T-helper 1 cell treated with Interleukin-12 subunit alpha and Interleukin-12 subunit beta and Interleukin-4 antibody, amounts not matched to agents 30 ng/mL and 1 ng/mL, for 36 hours (primary cell): ENCODE data around the gene MCM7. TPM values are rescaled to one million over a fixed set of nuclear protein-coding genes. Genes with fewer than 3 reads are reported as not detected.

ENCODE experiments used
- intact Hi-C: fragments of 100-400 bp; cut with micrococcal nuclease; formaldehyde crosslinking; loops from one replicate; pipeline ENCODE4 v1.15.1; 2024
- total RNA-seq: library from RNA; stranded (reverse); gene quantifications from 2 replicates; pipeline ENCODE4 v1.2.3, GENCODE V29; 2022

MCM7 gene
- total RNA-seq, 1 donor from 2014 or later: 257 TPM

DNA sequence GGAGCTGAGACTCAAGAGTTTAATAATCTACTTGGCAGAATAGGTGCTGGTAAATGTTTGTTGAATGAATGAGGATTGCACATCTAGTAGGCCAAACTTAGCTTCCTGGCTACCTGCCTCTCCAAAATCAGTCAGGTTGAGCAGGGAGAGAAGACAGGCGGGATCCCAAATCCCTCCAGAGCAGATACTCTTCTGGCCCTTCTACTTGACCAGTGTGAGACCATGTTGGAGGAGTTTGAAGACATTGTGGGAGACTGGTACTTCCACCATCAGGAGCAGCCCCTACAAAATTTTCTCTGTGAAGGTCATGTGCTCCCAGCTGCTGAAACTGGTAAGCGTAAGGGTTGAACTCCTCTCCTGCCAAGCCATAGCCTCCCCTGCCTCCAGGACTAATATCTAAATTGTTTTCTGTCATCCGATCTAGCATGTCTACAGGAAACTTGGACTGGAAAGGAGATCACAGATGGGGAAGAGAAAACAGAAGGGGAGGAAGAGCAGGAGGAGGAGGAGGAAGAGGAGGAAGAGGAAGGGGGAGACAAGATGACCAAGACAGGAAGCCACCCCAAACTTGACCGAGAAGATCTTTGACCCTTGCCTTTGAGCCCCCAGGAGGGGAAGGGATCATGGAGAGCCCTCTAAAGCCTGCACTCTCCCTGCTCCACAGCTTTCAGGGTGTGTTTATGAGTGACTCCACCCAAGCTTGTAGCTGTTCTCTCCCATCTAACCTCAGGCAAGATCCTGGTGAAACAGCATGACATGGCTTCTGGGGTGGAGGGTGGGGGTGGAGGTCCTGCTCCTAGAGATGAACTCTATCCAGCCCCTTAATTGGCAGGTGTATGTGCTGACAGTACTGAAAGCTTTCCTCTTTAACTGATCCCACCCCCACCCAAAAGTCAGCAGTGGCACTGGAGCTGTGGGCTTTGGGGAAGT is 23.4 kb upstream of the MCM7 start:
- intact Hi-C loops: loop anchor here (10.0 kb wide), 1 partner anchor 550 kb away; the partner anchor contains the start of gene GNB2

DNA sequence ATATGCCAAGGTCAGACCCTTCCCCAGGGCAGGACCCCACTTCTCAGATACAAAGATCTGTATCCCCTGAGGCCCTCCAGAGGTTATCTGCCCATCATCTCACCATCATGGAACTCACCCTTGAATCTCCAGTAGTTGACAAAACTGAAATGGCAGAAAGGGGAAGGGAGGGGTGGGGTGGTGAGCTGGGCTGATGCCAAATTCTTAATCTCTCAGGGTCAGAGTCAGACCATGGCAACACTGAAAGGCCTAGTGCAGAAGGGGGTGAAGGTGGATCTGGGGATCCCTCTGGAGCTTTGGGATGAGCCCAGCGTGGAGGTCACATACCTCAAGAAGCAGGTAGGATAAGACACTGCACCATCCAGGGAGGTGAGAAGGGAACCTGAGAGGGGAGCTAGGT is 21.4 kb upstream of the MCM7 start:
- intact Hi-C loops: loop anchor here (10.0 kb wide), 1 partner anchor 552 kb away; the partner anchor contains the start of gene GNB2

DNA sequence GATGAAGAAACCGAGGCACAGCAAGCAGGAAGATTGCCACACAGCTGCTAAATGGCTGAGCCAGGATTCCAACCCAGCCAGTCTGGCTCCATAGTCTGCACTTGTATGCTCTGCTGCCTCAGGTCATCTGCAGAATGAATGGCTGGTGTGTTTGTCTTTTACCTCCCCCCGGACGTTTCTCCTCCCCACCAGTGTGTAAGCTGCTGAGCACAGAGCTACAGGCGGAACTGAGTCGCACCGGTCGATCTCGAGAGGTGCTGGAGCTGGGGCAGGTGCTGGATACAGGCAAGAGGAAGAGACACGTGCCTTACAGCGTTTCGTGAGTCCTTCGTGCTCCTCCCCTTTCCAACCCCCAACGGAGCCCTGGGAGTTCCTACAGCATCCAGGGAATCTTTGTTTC is 20.9 kb upstream of the MCM7 start:
- intact Hi-C loops: loop anchor here (10.0 kb wide), 1 partner anchor 553 kb away; the partner anchor contains the start of gene GNB2

DNA sequence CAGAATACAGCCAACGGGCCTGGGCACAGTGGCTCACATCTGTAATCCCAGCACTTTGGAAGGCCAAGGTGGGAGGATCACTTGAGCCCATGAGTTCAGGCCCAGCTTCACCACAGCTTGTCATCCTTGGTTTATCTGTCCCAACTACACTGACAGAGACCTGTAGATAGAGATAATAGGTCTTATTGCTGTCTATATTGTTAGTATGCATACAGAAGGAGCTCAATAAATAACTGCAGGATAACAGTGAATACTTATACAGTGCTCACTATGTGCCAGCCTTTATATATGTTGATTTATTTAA is 19.5 kb upstream of the MCM7 start:
- intact Hi-C loops: loop anchor here (1.0 to 10.0 kb wide), 2 partner anchors 308 to 554 kb away; partner anchors contain the start of genes GNB2 and ZCWPW1

DNA sequence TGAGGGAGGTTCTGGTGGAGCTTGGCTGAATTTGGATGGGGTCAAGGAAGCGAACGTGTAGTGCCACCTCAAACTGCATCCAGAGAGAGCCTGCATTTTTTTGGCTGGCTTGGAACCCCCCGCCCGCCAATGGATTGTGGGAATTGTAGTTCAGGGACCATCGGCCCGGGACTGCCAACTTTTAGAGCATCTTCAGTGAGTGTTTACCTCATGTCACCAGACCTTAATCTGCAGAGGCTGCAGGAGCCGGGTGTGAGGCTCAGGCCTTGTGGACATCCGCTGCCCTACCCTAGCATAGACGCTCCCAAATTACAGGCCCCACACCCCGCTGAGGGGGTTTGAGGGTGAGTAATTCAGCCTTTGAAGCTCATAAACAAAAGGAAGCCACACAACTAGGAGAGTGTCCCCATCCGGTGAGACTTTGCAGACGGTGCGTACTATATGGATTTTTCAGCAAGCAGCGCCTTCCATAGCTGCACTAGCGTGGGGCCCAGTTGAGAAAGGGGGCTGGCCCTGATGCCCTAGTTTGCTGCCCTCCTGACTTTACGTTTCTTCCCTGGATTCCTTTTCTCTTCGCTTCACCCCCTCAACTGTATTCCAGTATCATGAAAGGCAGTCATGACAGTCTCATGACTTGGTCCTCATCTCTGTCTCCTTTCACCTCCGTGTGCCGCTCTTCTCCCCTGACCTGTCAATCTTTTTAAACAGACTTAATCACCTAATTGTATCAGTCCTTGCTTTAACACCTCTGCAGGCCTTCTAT is 19.0 kb upstream of the MCM7 start:
- intact Hi-C loops: loop anchor here (1.0 to 10.0 kb wide), 12 partner anchors 7 to 555 kb away; partner anchors contain the start of genes AGFG2, AP4M1, COPS6 and FBXO24

DNA sequence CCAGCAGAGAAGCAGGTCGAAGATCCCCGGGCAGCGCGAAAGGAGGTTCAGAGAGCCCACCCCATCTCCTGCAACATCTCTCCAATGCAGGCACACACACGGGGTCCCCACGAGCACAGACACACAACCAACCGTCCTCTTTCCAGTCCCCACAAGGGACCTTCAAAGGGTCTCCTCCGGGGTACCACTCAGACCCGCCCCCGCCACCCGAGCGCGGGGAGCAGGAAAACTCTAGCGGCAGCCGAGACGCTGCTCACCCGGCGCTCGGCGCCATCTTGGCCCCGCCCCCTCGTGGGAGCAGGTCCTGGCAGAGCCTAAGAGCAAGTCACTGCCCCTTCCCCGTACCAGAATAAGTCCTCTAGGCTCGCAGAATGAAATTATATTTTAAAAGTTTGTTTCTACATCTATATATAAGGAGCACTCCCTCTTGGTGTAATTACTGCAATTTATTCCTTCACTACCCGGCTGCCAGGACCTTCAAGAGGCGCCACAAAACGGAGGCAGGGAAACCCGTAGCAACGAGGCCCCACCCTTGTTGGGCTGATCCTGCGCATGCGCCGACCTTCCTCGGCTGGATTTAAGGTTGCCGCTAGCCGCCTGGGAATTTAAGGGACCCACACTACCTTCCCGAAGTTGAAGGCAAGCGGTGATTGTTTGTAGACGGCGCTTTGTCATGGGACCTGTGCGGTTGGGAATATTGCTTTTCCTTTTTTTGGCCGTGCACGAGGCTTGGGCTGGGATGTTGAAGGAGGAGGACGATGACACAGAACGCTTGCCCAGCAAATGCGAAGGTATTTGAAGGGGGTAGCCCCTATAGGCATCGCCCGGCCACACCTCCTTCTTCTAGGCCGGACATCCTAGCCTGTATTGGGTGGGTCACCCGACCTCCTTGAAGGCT is 18.1 kb upstream of the MCM7 start, which contains the start of the genes CNPY4 and TAF6:
TSS of gene CNPY4 (plus strand) at position 563 of the 898 bp plus-strand sequence. CDS start at position 674, 111 bp downstream.
TSS of gene TAF6 (minus strand) at position 287 of the 898 bp plus-strand sequence. CDS start 5,149 bp downstream, outside the sequence.
- intact Hi-C loops: loop anchor here (1.0 to 2.0 kb wide), 10 partner anchors 8 to 467 kb away; partner anchors contain the start of genes AGFG2, AP4M1, COPS6 and FBXO24

DNA sequence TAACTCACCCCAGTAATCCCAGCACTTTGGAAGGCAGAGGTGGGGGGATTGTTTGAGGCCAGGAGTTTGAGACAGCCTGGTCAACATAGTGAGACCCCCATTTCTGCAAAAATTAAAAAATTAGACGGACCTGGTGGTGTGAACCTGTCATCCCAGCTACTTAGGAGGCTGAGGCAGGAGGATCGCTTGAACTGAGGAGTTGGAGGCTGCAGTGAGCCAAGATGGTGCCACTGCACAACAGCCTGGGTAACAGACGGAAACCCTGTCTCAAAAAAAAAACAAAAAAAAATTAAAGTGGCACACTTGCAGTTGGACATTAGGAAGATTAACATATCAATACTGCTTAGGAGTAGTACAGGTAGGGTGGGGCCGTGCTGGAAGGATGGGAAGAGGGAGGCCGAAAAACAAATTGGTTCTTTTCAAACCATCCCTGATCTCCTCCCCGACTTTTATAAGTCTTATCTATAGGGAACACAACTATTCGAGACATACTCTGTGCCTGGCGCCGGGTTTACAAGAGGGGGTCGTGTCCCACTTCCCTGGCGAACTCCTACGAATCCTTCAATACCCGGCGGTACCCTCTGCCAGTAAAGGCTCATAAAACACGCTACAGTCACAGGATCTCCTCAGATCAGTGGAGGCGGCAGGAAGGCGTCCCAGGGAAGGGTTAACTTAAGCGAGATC is 17.3 kb upstream of the MCM7 start:
- intact Hi-C loops: loop anchor here (1.0 to 2.0 kb wide), 10 partner anchors 9 to 468 kb away; partner anchors contain the start of genes AGFG2, AP4M1, COPS6 and FBXO24

DNA sequence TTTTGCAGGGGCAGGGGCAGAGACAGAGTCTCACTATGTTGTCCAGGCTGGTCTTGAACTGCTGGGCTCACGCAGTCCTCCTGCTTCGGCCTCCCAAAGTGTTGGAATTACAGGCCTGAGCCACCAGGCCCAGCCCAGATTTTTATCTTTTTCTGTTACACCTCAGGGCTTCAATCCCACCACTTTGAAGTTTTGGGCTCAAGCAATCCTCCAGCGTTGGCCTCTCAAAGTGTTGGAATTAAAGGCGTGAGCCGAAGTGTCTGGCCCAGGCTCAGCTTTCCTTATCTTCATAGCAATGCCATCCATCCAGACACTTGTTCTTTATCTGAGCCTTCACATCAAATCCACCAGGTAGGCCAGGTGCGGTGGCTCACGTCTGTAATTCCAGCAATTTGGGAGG is 13.8 kb upstream of the MCM7 start:
- intact Hi-C loops: no loop called here

DNA sequence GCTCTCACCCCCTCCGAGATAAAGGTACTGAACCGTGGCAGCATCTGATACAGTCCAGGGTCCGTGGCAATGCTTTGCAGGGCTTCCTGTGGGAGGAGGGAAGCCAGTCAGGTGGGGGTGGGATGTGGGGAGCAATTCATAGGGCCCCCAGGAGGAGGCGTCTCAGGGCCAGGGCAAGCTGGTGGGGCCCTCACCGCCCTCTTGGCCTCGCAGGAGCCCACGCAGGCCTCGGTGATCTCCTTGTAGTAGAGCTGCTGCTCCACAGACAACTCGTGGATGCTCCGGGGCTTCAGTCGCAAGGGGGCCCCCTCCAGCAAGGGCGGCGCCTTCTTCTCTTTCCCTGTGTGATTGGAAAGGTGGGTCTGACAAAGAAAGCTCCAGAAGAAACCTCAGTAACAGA is 10.7 kb upstream of the MCM7 start:
- intact Hi-C loops: no loop called here

DNA sequence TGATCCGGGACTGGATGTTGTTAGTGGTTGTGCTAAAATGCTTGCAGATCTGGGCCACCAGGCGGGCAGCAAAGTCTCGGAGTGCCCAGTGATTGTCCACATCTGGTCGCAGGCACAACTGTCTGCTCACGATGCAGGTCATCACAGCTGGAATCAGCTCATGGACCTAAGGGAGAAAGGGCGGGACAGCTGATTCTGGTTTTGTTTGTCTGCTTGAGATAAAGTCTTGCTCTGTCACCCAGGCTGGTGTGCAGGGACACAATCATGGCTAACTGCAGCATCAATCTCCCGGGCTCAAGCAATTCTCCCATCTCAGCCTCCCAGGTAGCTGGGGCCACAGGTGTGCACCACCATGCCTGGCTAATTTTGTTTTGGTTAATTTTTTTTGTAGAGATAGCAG is 10.0 kb upstream of the MCM7 start:
- intact Hi-C loops: no loop called here

DNA sequence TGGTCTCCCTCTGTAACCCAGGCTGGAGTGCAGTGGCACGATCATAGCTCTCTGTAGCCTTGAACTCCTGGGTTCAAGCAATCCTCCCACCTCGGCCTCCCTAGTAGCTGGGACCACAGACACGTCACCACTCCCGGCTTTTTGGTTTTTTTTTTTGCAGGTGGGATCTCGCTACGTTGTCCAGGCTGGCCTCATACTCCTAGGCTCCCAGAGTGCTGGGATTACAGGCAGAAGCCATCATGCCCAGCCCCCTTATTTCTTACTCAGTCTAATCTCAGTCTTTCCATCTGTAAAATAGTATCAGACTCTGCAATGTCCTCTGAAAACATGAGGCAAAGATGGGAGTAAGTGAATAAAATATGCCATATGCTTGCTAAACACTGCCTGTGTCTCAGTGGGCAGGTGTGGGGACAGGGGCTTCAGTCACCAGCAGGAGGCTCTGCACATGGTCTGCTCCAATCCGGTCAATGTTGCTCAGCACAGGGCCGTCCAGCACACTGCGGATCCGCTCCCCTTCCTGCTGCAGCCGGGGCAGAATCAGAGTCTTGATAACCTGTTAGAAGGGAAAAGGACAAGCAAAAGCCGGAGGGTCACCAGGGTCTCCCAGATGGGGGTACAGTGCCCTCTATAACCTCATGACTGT is 8.4 kb upstream of the MCM7 start:
- intact Hi-C loops: no loop called here

DNA sequence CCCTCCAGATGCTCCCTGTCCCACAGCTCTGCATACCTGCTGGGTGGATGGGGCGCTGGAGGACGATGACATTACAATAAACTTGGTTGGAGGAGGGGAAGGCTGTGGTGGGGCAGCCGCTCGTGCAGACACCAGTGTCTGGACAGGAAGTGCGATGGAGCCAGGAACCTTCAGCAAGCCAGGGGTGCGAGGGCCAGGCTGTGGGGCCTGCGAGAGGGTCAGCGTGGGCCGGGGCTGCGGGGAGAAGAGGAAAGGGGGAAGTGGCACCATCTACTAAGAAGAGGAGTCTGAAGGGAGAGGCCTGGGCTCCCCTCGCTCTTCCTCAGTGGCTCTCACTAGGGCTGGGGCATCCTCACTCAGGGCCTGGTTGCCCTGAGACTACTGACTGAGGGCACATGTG is 6.7 kb upstream of the MCM7 start:
- intact Hi-C loops: no loop called here

DNA sequence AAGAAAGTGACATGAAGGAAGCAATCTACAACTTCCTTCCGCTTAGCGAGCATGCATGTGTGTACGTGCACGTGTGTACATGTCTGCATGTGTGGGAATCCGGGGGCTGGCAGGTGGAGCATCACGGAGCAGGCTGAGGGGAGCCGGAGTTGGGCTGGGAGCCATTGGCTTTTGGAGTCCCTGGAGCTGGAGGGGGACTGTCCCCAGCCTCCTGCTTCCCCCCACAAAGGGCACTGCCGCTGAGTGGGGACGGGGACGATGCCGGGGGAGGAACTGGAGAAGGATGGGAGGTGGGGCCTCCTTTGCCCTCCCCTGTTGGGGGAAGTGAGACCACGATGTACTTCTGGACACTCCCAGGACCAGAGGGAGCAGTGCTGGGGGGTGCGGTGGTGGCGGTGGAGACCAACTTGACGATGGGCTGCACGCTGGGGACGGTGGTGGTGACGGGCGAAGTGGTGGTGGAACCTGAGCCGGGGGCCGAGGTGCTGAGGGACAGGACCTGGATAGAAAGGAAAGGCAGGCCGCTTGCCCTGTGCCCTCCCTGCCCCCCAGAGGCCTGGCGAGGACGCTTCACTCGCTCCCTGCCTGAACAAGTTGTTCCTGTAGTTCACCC is 6.0 kb upstream of the MCM7 start:
- intact Hi-C loops: no loop called here

DNA sequence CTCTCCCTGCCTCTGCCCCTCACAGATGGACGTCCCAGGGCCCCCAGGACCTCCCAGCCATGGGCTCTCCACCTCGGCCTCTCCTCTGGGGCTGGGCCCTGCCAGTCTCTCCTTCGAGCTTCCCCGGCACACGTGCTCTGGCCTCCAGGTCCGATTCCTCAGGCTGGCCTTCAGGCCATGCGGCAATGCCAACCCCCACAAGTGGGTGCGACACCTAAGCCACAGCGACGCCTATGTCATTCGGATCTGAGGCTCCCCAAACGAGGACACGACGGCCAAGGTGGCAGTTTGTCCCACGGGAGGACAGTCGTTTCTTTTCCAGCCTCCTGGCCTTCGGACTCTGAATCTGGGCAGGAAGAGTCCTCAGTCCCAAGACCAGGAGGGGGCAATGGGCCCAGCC is 5.4 kb upstream of the MCM7 start:
- intact Hi-C loops: no loop called here

DNA sequence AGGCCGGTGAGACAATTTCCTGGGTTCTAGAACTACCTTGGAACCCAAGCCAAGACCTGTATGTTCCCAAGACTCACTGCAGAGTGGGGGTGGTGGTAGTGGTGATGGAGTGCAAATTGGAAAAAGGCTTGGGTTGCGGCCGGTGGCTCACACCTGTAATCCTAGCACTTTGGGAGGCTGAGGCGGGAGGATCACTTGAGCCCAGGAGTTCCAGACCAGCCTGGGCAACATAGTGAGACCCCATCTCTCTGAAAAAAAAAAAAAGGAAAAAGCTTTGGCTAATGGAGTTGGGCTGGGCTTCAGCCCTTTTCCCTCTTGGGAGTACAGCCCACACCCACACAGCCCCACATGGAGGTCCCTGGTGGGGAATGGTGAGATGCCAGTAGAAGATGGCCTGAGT is 4.3 kb upstream of the MCM7 start:
- intact Hi-C loops: no loop called here

DNA sequence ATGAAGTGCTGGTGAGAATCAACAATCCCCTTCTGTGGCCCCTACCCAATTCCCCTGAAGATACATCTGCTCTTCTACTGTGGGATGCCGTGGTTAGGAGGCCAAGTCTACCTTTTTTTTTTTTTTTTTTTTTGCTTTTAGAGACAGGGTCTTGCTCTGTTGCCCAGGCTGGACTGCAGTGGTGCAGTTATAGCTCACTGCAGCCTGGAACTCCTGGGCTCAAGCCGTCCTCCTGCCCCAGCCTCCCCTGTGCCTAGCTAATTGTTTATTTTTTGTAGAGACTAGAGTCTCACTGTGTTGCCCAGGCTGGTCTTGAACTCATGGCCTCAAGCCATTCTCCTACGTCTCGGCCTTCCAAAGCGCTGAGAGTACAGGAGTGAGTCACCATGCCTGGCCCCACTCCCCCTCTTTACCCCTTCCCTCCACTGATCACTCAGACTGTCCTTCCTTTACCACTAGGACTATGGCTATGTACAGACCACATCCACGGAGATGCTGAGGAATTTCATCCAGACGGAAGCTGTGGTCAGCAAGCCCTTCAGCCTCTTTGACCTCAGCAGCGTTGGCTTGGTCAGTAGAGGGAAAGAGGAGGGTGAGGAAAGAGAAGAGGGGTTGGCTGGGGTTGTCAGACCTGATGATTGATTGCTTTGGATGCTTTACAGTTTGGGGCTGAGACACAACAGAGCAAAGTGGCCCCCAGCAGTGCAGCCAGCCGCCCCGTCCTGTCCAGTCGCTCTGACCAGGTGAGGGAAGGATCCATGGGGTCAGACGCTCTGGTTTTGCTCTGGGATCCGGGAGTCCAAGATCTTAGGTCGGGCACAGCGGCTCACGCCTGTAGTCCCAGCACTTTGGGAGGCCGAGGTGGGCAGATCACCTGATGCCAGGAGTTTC is 2.0 kb upstream of the MCM7 start:
- intact Hi-C loops: loop anchor here (5.0 kb wide), 1 partner anchor 546 kb away; the partner anchor contains the start of gene ZNF655

DNA sequence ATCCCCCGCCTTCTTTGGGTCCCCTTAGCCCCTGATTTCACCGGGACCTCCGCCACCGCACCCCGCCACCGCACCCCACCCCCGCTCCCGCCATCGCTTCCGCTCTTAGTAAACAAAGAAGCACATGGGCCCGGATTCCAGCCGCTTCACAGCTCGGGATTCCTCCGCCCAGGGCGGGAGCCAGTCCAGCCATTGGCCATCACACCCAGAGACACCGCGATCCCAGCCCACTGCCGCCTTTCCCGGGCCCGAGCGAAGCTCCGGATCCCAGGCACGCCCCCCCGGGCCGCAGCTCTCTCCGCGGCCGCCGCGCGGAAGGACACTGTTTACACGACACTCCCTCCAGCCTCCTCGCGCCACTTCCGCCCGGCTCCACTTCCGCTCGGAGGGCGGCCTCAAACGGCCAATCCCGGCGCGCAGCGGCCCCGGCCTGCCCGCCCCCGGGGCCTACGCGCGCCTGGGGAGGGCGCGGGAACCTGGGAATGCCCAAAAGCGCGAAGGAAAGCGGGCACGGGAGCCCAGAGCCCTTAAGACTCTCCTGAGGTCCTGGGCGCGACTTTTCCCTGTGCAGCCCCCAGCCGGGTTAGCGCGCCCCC is 679 bp downstream of the MCM7 start:
- intact Hi-C loops: loop anchor here (1.0 to 5.0 kb wide), 12 partner anchors 11 to 752 kb away; partner anchors contain the start of genes CNPY4, FBXO24, LAMTOR4 and LRCH4
